Epithelial cell of esophagus (primary cell): ENCODE results near the gene SERPINB13.

Source experiments
- DNase-seq: peaks from one replicate; pipeline ENCODE4 v3.0.0; 2010; ENCODE audit warnings: low read depth
- H3K4me3 ChIP-seq: 2 replicates; pipeline ENCODE4 v1.5.1; 2011; ENCODE audit warnings: mild to moderate bottlenecking, low read length, control low read depth
- TF ChIP-seq, protein P1 (sequence below): IDR thresholded peaks from 2 replicates; pipeline ENCODE4 v1.5.1; 2011; ENCODE audit warnings: low read depth, mild to moderate bottlenecking, low read length, control low read depth, inconsistent platforms; ENCODE audit not compliant: insufficient read depth; ENCODE audit errors: missing control alignments

SERPINB13 gene

DNA sequence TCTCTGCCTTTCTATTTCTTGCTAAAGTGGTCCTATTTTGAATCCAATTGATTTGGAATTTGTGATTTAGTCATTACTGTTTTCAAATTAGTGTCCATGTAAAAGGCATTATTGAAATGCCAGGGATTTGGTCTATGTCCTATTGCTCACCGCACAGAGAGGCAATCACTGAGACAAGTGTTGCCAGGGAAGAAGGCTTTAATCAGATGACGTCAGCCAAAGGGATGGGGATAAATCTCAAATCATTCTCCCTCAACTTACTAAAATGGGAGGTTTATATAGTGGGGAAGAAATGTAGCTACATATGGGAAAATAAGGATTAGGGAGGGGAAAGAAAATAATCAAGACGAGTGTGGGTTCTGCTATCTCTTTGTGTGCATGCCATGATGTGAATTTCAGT lies 35.4 kb upstream of the SERPINB13 start:
- H3K4me3 ChIP-seq: no peak overlapping the region
- TF ChIP-seq, protein P1, sequence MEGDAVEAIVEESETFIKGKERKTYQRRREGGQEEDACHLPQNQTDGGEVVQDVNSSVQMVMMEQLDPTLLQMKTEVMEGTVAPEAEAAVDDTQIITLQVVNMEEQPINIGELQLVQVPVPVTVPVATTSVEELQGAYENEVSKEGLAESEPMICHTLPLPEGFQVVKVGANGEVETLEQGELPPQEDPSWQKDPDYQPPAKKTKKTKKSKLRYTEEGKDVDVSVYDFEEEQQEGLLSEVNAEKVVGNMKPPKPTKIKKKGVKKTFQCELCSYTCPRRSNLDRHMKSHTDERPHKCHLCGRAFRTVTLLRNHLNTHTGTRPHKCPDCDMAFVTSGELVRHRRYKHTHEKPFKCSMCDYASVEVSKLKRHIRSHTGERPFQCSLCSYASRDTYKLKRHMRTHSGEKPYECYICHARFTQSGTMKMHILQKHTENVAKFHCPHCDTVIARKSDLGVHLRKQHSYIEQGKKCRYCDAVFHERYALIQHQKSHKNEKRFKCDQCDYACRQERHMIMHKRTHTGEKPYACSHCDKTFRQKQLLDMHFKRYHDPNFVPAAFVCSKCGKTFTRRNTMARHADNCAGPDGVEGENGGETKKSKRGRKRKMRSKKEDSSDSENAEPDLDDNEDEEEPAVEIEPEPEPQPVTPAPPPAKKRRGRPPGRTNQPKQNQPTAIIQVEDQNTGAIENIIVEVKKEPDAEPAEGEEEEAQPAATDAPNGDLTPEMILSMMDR: no peak
- DNase-seq: no peak

DNA sequence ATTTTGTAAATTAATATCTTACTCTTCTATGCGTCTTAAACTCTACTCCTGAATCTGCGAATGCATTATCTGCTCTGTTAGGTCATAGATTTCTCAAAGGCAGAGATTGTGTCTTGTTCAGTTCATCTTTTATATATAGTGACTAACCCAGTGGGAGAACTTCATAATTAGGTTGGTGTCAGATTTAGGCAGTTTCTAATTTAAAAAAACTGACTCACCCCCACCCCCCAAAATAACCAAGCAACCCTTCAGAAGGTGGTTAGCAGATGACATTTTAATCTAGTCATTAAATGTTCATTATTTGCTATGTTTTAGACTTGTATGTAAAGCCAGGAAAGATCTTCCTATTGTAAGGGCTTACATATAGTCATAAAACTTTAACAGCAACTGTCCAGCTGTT lies 34.6 kb upstream of the SERPINB13 start:
- TF ChIP-seq, protein P1: no peak
- DNase-seq: no peak
- H3K4me3 ChIP-seq: no peak overlapping the region

DNA sequence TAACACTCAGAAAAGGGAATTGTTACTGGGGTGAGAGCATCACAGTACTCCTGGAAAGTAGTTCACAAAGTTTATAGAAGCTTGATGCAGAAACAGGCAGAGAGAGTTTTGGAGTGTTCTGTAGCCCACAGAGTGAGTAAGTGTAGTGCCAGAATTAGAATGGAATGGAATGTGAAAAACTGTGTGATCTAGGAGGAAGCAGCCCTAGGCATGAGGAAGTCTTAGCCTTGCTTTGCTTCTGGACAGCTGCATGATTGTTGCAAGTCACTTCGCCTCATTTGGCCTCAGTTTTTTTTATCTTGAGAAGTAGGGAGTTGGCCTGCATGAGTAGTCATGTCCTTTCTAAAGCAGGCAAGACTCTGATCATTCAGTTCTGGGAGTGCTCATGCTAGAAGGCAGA lies 34.1 kb upstream of the SERPINB13 start:
- TF ChIP-seq, protein P1: no peak
- peak; percentile 98 for DNase-seq
- H3K4me3 ChIP-seq: no peak overlapping the region

DNA sequence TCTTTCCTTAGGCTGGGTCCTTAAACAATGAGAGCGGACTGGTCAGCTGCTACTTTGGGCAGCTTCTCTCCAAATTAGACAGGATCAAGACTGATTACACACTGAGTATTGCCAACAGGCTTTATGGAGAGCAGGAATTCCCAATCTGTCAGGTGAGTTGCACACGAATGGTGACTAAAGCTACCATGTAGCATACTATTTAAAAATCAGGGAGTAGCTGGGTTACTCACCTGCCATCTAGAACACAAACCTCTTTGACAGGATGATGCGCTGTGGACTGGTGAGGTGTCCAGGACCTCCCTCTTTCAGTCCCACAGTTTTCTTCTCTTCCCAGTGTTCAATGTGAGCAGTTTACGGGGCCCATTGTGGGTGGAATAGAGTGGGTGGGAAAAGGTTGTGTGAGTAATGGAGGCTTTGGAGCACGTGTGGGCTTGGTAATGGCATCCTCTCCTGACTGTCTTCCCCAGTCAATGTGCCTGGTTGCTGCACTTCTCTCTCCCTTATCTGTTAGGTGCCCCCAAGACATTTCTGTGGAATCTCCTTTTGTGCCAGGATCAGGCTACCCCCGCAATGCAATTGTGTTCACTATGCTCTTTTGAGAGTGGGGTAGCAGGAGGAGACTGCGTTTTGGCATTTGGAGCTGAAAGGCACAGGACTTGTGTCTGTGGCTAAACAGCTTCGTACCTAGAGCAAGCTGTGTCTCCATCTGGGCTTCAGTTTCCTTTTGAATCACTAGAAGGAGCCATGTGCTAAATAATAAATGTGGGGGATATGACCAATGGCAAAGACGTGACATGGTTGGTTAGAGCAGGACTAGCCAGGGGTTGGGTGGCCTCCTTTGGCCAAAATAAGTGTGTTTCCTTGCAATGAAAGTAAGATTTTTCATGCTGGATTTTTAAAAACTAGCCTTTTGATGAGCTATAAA lies 27.3 kb upstream of the SERPINB13 start:
- DNase-seq: peak; percentile 80
- no peak overlapping the region for H3K4me3 ChIP-seq
- TF ChIP-seq, protein P1: no peak

DNA sequence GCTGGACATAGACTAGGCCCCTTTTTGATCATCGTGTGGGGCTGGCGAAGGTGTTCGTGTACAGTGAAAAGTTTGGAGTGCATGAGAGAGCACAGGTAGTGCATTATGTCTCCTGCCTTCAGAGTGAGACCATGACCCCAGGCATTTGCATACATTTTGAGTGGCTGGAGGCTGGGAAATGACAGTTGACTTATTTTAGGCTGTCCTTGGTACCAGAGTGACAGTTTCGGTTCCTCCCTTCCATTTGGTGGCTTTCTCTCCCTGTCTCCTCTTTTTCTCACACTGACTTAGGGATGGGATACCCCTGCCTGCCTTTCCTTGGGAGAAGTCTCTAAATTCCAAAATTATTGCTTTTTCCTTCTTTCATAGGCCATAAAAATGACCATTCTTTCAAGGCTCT lies 24.9 kb upstream of the SERPINB13 start:
- DNase-seq: no peak
- TF ChIP-seq, protein P1: no peak
- H3K4me3 ChIP-seq: no peak overlapping the region

DNA sequence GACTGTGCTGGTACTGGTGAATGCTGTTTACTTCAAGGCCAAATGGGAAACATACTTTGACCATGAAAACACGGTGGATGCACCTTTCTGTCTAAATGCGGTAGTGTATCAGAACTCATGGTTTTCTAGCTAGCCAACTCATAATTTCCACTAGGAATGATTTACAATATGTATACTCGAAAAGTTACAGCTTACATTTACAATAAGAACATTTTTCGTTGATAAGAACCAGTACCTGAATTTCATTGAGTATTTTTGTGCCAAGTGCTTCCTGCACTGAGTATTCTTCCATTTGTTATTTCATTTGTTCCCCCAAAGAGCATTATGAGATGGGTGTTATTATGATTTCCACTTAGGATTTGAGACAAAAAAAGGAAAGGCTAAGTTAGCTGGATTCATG lies 23.1 kb upstream of the SERPINB13 start:
- no peak overlapping the region for H3K4me3 ChIP-seq
- TF ChIP-seq, protein P1: no peak
- no peak for DNase-seq

DNA sequence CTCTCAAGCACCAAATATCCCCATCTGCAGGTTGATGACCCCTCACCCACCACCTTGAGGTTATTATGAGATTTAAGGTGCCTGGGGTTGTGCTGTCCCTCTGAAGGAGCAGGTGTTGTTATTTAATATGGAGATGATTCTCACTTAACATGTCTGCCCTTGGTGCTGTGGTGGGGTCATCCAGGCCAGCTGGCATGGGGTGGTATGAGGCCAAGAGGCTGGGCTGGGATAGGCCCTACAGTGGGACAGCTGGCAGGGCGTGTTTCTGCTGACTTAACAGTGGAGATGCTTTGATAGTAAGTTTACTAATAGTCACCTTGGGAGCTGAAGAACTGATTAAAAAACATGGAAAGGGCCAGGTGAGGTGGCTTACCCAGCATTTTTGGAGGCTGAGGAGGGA lies 22.6 kb upstream of the SERPINB13 start:
- H3K4me3 ChIP-seq: no peak overlapping the region
- TF ChIP-seq, protein P1: no peak

More for the DNA sequence above, 22.6 kb upstream of the SERPINB13 start:
- no peak for DNase-seq
